HL-60 (cell line): Measurements from ENCODE around the gene NFIC.

Experiments used
- DNase-seq, 2 experiments: peaks; one replicate each; pipeline ENCODE4 v3.0.0-alpha.2; 2010 to 2020; ENCODE audit warnings: low read depth in 1 of 2, low spot score in 1 of 2
- H3K27ac ChIP-seq: fragments of 250-450 bp; sonication (Bioruptor Pico); replicated peaks from 2 replicates; pipeline ENCODE4 v1.5.1; 2020; ENCODE audit warnings: mild to moderate bottlenecking, moderate library complexity
- H3K27me3 ChIP-seq: fragments of 250-450 bp; sonication (Bioruptor Pico); 2 replicates; pipeline ENCODE4 v1.5.1; 2021; ENCODE audit warnings: mild to moderate bottlenecking, moderate library complexity; ENCODE audit not compliant: insufficient read depth, poor library complexity, severe bottlenecking
- H3K4me3 ChIP-seq: replicated peaks from 2 replicates; pipeline ENCODE4 v1.5.1; 2011; ENCODE audit warnings: mild to moderate bottlenecking, control low read depth, low read length; ENCODE audit not compliant: insufficient read depth
- GABPA ChIP-seq: IDR thresholded peaks from 2 replicates; pipeline ENCODE4 v1.6.1; 2012; ENCODE audit warnings: low read depth
- POLR2AphosphoS5 ChIP-seq: IDR thresholded peaks from 2 replicates; pipeline ENCODE4 v1.6.1; 2012; ENCODE audit warnings: low read depth
- SPI1 ChIP-seq: IDR thresholded peaks from 2 replicates; pipeline ENCODE4 v1.6.1; 2012; ENCODE audit warnings: low read depth, mild to moderate bottlenecking, borderline replicate concordance
- TF ChIP-seq, protein P1 (sequence below): IDR thresholded peaks from 2 replicates; pipeline ENCODE4 v1.6.1; 2012; ENCODE audit warnings: low read depth; ENCODE audit not compliant: insufficient replicate concordance
- TF ChIP-seq, protein P2 (sequence below): IDR thresholded peaks from one replicate; pipeline ENCODE4 v1.5.1; 2011; ENCODE audit warnings: low read length, control low read depth, inconsistent platforms; ENCODE audit not compliant: insufficient read depth

The NFIC gene

DNA sequence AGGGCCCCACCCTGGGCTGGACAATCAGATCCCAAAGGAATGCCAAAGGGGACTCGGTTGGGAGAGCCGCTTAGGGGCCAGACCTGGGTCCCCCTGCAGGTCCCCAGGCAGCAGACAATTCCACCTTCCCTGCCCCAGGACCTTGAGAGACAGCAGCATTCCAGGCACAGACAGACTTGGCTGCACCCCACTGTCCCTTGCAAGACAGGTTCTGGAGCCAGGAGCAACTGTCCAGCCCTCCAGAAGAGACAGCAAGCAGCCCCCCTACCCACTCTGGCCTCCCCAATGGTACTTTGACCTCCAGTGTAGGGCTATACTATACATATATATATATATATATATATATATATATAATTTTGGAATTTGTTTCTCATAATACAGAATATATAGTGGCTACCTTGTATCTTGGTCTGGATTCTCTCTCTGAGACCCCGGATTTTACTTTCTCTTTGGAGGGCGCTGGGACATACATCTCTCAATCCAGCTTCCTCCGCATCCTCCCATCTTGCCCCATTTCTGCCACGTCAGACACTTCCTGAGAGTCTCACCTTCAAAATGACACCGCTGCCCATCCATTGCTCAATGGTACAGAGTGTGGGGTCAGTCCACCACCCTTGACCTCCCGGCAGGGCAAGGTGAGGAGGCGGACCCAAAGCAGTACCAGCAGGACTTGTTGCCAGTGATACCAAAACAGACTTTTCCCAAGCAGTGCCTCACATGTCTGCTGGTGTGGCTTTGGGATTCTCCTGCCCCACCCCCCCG lies 101.2 kb downstream of the NFIC start:
- H3K27ac ChIP-seq: no peak overlapping the region
- TF ChIP-seq POLR2AphosphoS5: peak; percentile 58; the same call in 1 of the 2 replicates
- TF ChIP-seq GABPA: no peak
- H3K27me3 ChIP-seq: no peaks in the 10 kb centered on the region
- H3K4me3 ChIP-seq: no peak overlapping the region
- no peak for DNase-seq

DNA sequence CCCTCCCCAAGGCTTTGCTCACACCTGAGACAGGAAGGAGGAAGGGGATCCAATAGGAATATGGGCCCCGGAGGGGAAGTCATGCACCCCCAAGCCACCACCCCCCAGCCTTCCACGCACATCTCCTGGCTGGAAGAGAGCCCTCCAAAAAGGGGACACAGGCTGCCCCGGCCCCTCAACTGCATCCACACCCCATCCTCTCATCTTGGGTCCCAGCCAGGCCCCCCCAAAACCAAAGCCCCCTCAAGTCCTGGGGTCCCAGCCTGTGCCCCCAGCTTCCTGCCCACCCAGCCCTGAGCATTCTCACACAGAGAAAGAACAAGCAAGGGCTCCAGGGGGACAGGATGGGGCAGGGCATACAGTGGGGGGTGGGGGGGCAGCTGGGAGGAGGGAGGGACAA lies 101.8 kb downstream of the NFIC start:
- H3K27me3 ChIP-seq: no peaks in the 10 kb centered on the region
- peak; percentile 25 for TF ChIP-seq POLR2AphosphoS5
- TF ChIP-seq, protein P1, sequence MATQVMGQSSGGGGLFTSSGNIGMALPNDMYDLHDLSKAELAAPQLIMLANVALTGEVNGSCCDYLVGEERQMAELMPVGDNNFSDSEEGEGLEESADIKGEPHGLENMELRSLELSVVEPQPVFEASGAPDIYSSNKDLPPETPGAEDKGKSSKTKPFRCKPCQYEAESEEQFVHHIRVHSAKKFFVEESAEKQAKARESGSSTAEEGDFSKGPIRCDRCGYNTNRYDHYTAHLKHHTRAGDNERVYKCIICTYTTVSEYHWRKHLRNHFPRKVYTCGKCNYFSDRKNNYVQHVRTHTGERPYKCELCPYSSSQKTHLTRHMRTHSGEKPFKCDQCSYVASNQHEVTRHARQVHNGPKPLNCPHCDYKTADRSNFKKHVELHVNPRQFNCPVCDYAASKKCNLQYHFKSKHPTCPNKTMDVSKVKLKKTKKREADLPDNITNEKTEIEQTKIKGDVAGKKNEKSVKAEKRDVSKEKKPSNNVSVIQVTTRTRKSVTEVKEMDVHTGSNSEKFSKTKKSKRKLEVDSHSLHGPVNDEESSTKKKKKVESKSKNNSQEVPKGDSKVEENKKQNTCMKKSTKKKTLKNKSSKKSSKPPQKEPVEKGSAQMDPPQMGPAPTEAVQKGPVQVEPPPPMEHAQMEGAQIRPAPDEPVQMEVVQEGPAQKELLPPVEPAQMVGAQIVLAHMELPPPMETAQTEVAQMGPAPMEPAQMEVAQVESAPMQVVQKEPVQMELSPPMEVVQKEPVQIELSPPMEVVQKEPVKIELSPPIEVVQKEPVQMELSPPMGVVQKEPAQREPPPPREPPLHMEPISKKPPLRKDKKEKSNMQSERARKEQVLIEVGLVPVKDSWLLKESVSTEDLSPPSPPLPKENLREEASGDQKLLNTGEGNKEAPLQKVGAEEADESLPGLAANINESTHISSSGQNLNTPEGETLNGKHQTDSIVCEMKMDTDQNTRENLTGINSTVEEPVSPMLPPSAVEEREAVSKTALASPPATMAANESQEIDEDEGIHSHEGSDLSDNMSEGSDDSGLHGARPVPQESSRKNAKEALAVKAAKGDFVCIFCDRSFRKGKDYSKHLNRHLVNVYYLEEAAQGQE: no peak
- no peak for DNase-seq

DNA sequence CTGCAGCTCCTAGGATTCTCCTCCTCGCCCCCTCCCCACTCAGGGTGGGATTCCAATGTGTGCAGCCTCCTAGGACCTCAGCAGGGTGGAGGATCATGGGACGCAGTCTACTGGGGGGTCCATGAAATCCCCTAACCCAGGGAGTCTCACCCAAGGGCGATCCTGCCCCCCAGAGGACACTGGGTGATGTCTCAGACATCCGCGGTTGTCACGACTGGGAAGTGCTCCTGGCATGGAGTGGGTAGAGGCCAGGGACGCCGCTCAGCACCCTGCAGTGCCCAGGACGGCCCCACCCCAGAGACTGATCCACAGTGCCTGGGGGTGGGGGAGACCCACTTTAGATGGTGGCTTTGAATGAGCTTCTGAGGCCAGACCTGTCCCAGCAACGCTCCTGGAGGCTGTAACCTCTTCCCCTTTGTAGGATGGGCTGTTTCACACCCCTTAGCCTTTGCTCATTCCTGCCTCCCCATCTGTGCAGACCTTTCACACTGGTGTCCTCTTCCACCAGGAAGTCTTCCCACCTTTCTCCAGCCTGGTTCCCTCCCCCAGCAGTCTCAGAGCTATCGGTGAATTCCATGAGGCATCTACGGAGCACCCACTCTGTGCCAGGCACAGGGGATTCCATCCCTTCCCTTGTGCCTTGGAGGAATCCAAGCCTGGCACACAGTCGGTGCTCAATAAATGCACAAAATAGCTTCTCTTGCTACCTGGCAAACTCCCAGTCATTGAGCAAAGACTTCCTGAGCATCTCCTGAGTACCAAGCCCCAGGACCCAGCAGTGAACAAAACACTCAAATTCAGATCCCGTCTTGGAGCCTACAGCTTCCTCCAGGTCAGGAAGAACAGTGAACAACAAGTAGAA lies 103.5 kb downstream of the NFIC start:
- peak in 1 of 2 experiments; percentile 8 for DNase-seq
- TF ChIP-seq POLR2AphosphoS5 (no peak), GABPA (no peak), SPI1 (no peak)
- TF ChIP-seq, protein P1: no peak
- TF ChIP-seq, protein P2, sequence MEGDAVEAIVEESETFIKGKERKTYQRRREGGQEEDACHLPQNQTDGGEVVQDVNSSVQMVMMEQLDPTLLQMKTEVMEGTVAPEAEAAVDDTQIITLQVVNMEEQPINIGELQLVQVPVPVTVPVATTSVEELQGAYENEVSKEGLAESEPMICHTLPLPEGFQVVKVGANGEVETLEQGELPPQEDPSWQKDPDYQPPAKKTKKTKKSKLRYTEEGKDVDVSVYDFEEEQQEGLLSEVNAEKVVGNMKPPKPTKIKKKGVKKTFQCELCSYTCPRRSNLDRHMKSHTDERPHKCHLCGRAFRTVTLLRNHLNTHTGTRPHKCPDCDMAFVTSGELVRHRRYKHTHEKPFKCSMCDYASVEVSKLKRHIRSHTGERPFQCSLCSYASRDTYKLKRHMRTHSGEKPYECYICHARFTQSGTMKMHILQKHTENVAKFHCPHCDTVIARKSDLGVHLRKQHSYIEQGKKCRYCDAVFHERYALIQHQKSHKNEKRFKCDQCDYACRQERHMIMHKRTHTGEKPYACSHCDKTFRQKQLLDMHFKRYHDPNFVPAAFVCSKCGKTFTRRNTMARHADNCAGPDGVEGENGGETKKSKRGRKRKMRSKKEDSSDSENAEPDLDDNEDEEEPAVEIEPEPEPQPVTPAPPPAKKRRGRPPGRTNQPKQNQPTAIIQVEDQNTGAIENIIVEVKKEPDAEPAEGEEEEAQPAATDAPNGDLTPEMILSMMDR: no peak
- Histone ChIP-seq H3K27ac (no peak overlapping the region), H3K27me3 (no peaks in the 10 kb centered on the region), H3K4me3 (no peak overlapping the region)

More for the DNA sequence above, 101.8 kb downstream of the NFIC start:
- H3K4me3 ChIP-seq: no peak overlapping the region
- H3K27ac ChIP-seq: no peak overlapping the region

DNA sequence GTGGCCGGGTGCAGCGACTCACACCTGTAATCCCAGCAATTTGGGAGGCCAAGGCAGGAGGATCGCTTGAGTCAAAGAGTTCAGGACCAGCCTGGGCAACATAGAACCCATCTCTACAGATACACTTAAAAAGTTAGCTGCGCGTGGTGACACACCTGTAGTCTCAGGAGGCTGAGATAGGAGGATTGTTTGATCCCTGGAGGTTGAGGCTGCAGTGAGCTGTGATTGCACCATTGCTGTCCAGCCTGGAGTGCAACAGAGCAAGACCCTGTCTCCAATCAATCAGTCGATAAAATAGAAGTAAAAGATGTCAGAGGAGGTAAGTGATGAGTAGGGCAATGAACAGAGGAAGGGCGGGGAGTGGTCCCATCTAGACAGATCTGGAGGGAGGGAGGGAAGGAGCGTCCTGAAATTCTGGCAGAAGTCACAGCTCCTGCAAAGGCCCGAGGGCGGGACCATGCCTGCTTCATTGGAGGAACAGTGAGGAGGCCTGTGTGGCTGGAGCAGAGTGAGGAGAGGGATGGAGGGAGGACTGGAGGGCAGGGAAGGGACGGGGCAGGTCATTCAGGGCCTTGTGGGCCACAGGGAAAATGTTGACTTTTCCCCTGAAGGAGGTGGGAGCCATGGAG lies 104.2 kb downstream of the NFIC start:
- Histone ChIP-seq H3K4me3 (no peak overlapping the region), H3K27me3 (no peaks in the 10 kb centered on the region), H3K27ac (no peak overlapping the region)
- TF ChIP-seq, protein P1: no peak
- no peak for TF ChIP-seq SPI1
- TF ChIP-seq POLR2AphosphoS5: no peak
- no peak for DNase-seq
